M059J (cell line): ENCODE data around the gene STXBP2. TPM values are rescaled to one million over a fixed set of nuclear protein-coding genes. Genes with fewer than 3 reads are reported as not detected.
A peak's percentile ranks its signal among the peaks of the same experiment; 100 is the strongest.

ENCODE experiments used
- DNase-seq: peaks from one replicate; pipeline ENCODE4 v3.0.0-alpha.2; 2012; ENCODE audit warnings: low read depth
- total RNA-seq: library from RNA; depleted of rRNA; stranded (reverse); fragments of >200 nt; shearing (Covaris generic); gene quantifications from 2 replicates; pipeline ENCODE4 v1.2.3, GENCODE V29; 2014

The STXBP2 gene
- total RNA-seq, 1 experiment from 2014 or later = 0.30 TPM

GRCh38 chr19:7650148-7650547 is 13.2 kb downstream of the STXBP2 start:
- no peak for DNase-seq

- DNase-seq = peak; percentile 71
These were observed 15.2 kb downstream of the STXBP2 start for GRCh38 chr19:7652061-7652641.

- DNase-seq = peak; percentile 64
These were observed 17.5 kb downstream of the STXBP2 start for GRCh38 chr19:7654401-7654800.

- DNase-seq = no peak
These were observed 18.7 kb downstream of the STXBP2 start for GRCh38 chr19:7655581-7655980.

- DNase-seq = no peak
These were observed 20.3 kb downstream of the STXBP2 start for GRCh38 chr19:7657131-7657751.

GRCh38 chr19:7658219-7658686 is 21.3 kb downstream of the STXBP2 start:
- peak; percentile 20 for DNase-seq

- no peak for DNase-seq
These were observed 25.0 kb downstream of the STXBP2 start for GRCh38 chr19:7661744-7662538.

GRCh38 chr19:7662657-7663056 is 25.7 kb downstream of the STXBP2 start:
- no peak for DNase-seq

GRCh38 chr19:7663706-7664105 is 26.8 kb downstream of the STXBP2 start:
- no peak for DNase-seq

- no peak for DNase-seq
These were observed 28.2 kb downstream of the STXBP2 start for GRCh38 chr19:7665076-7665475.

GRCh38 chr19:7668842-7669241 is 31.9 kb downstream of the STXBP2 start, which contains the start of gene RETN:
Gene RETN (plus strand): TSS chr19:7669049. CDS start chr19:7669327, 278 bp downstream.
- DNase-seq = no peak

- DNase-seq = no peak
These were observed 32.7 kb downstream of the STXBP2 start for GRCh38 chr19:7669641-7670040.

GRCh38 chr19:7670150-7670783 is 33.4 kb downstream of the STXBP2 start:
- DNase-seq = no peak

GRCh38 chr19:7670790-7671189 is 33.9 kb downstream of the STXBP2 start:
- no peak for DNase-seq

GRCh38 chr19:7672522-7672921 is 35.6 kb downstream of the STXBP2 start:
- DNase-seq = no peak

- peak; percentile 40 for DNase-seq
These were observed 37.4 kb downstream of the STXBP2 start for GRCh38 chr19:7674010-7675005.

- DNase-seq = no peak
These were observed 39.5 kb downstream of the STXBP2 start for GRCh38 chr19:7676376-7676775.

GRCh38 chr19:7676854-7677253 is 39.9 kb downstream of the STXBP2 start, which contains the start of gene MCEMP1:
Gene MCEMP1 (plus strand): TSS chr19:7677090. CDS start chr19:7677121, 31 bp downstream.
- no peak for DNase-seq

GRCh38 chr19:7677669-7678311 is 40.9 kb downstream of the STXBP2 start:
- DNase-seq = no peak
